NCI-H2107 treated with DMSO at 0.1 percent for 48 hours (cell line): ENCODE results near the gene SPHK1.

Experiments
- DNase-seq: peaks from one replicate; lab custom pipeline; 2025; ENCODE audit not compliant: unreplicated experiment; lab: John Stamatoyannopoulos, UW

The SPHK1 gene

DNA sequence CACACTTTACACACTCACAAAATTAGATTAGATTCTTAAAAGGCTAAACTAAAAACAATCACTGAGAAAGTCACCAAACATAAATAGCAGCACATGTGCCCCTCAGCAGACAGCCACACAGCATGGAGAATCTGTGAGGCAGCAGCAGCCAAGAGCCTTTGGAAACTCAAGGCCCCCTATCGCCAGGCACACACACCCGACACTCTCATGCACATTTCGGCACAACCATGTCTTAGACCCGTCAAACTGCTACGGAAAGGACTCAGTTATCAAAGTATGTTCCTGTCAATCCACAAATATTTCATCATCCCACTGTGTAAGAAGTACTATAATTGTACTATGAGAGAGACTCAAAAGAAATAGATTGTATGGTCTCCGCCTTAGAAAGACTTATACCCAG lies 47.6 kb downstream of the SPHK1 start:
- DNase-seq, result no peak

DNA sequence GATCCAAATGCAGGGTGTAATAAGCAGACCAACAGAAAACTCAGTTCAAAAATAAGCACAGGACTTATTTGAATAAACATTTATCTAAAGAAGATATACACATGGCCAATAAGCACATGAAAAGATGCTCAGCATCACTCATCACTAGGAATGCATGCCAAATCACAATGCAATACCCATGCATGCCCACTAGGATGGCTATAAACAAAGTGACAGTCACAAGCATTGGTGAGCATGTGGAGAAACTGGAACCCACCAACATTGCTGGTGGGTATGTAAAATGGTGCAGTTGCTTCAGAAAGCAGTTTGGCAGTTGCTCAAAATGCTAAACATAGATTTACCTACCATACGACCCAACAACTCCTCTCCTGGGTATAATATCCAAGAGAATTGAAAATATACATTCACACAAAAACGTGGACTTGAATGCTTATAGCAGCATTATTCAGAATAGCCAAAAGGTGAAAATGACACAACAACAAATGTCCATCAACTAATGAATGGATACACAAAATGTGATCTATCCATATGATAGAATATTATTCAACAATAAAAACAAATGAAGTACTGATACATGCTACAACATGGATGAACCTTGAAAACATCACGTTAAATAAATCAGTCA lies 48.4 kb downstream of the SPHK1 start:
- no peak for DNase-seq

DNA sequence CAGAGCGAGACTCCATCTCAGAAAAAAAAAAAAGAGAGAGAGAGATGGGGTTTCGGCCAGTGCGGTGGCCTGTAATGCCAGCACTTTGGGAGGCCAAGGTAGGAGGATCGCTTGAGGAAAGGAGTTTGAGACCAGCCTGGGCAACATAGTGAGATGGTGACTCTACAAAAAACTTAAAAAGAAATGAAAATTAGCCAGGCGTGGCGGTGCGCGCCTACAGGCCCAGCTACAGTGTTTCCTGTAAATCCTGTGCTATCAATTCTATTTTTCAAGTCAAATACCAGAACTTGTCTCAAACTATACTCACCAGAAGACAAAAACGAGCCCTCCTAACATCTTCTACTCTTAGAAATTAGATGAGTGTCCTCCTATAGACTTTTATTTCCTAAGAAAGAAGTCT lies 49.3 kb downstream of the SPHK1 start:
- DNase-seq, result no peak

DNA sequence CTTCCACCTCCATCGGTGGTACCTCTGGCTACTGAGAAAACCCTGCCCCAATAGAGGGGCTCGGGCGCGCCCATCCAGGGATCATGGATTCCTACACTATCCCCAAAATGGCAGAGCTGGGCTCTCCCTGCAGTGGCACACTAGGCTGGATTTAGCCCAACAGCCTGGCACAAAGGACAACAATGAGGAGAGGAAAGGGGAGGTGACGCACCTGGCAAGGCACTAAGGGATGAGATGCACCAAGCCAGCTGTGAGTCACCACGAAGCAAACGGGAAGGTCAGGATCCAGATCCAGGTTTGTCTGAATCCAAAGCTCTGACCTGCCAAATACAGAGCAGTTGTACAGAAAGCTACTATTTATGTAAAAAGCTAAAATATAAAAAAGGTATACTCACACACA lies 50.5 kb downstream of the SPHK1 start:
- no peak for DNase-seq

DNA sequence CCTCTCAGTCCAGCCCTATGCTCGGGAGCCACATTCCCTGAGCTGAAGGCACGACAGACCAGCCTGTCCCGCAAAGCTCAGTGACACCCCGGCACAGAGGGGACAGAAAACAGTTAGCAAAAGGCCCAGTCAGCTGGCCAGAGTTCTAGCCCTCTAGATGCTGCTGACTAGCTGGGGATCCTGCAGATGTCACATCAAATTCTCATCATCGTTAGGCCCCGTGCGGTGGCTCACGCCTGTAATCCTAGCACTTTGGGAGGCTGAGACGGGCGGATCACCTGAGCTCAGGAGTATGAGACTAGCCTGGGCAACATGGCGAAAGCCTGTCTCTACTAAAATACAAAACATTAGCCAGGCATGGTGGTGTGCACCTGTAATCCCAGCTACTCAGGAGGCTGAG lies 51.3 kb downstream of the SPHK1 start:
- DNase-seq, result no peak
